Stimulated activated CD4-positive, alpha-beta T cell treated with anti-CD3 and anti-CD28 coated beads, Interleukin-12 subunit alpha, Interleukin-12 subunit beta, amount 100 ng/mL, for 48 hours (primary cell): ENCODE measurements around the gene MAPKAPK2.
"Not testable (repeated sequence)": the region's sequence is repeated elsewhere in the genome, so short reads cannot be mapped to it uniquely, and the experiment has no call there.

Experiments
- DNase-seq, 3 donors: peaks; one replicate each; pipeline ENCODE4 v3.0.0-alpha.2; 2020; ENCODE audit warnings: low read depth in 2 of 3, low spot score in 1 of 3

MAPKAPK2 gene

DNA sequence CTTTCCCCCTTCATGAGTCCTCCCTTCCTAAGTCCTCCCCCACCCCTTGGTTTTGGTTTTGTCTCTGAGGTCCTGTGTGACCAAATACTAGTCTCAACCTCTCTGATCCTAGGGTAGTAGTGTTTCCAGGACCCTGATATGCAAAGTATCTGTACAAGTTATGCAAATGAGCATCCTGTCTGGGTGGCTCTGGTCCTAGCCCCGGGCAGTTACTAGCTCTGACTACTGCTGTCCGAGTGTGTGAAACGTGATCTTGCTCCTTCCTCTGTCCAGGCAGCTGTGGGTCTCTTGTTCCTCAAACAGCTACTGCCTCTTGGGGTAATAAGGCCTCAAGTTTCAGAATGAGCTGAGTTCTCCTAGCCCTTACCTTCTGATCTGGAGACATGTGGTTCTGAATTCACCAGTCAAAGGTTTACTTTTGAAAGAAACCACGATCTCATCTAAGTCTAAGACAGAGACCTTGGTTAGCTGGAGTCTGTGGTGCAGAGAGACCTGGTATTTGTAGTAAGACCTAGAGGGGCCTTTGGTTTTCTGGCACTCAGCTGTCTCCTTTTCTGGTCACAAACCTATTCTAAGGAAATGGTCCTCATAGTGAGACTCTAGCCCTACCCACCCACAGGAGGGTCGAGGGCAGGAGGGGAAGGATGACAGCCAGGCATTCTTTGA lies 54.8 kb downstream of the MAPKAPK2 start:
- DNase-seq = no peak

DNA sequence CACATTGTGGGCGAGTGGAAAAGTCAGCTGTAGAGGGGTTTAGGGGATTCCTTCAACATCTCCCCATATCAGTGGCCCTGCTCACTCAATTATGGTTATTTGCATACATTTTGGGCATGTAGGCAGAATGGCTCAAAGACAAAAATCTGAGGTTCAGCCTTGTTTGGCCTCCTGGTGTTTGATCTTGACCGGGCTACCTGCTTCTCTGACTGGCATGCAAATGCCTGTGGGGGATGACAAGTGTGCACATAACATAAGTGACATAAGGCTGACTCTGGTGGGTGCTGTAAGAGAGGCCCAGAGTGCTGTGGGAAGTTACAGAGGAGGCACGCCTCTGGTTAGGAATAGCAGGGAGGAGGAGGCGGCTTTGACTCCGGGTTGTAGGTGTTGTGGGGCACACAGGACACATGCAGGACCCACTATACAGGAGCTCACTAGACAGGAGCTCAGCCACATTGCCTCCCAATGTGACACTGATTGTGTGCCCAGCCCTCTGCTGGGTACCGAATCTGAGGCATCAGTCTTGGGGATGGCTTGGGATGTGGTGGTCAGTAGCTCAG lies 56.5 kb downstream of the MAPKAPK2 start:
- no peak for DNase-seq

DNA sequence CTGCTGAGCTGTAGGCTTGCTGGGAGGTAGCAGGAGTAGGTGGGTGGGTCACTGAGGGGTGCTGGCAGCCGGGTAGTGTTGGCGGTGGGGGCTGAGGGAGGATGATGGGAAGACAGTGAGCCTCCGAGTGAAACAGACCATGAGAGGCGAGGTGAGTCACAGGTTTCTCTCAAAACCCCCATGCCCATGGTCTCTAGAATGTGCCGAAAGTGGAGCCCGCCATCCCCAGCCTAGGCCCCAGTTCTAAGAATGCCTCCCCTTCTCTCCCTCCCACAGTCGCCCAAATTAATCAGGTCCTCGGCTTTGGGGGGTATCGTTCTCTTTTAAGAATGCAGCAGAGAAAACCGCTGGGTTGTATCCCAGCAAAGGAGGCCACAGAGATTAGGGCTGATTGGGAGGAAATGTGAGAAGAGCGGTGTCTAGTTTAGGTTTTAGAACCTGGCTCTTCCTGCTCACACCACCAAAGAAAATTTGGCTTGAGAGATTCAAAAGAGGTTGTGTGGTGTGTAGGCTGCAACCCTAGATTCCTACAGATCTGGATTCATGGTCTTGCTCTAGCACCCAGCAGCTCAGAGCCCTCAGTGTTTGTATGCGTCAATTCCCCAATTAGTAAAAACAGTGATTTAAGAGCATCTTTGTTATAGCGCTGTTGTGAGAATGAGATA lies 58.1 kb downstream of the MAPKAPK2 start:
- no peak for DNase-seq

DNA sequence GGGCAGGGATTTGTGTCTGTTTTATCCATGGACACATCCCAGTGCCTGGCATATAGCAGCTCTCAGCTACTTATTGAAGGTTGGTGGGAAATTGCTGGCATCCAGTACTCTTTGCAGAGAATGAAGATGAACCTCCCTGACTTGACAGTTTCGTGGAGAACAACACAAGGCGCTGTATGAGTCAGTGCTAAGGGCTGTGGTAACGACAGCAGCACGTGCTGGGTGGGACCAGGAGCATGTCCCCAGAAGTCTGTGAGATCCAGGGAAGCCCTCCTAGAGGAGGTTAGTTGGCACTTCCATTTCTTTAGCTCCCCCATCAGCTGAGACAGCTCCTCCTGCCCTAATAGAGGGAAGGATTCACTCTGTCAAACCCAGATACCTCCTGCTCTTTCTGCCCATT lies 60.0 kb downstream of the MAPKAPK2 start:
- DNase-seq = no peak

DNA sequence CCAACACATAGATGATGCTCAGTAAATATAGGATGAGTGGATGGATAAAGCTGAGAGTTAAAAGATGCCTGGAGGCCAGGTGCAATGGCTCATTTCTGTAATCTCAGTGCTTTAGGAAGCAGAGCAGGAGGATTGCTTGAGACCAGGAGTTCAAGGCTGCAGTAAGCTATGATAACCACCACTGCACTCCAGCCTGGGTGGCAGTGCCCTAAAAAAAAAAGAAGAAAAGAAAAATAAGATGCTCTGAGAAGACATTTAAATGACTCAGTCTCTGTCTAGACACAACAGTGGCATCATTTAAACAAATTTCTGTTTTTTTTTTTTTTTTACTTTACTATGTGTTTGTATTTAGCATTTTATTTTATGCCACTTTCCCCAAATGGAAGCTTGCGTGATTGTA lies 60.6 kb downstream of the MAPKAPK2 start:
- DNase-seq = no peak

DNA sequence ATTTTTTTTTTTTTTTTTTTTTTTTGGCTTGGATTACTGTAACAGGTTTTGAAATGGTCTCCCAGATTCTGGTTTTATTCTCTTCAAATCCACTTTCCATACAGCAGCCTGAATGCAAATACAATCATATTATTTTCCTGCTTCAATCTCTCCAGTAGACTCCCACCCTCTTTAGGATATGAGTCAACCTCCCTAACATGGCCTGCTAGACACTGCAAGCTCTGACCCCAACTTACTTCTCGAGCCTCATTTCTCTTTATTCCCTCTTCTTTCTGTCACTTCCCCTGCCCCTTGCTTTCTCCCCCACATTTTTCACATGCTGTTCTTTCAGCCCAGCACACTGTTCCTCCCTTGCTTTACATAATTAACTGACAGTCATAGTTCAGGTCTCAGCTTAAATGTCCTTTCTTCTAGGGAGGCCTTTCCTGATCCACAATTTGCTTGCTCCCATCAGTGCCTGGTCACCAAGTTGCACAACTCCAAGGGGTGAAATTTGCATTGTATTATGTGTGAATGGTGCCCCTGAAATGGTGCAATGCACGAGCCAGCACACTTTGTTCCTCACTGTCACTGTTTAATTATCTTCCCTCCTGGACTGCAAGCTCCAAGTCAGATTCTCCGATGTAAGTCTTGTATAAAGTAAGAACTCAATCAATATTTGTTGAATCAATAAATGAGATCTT lies 63.8 kb downstream of the MAPKAPK2 start:
- DNase-seq = no peak

DNA sequence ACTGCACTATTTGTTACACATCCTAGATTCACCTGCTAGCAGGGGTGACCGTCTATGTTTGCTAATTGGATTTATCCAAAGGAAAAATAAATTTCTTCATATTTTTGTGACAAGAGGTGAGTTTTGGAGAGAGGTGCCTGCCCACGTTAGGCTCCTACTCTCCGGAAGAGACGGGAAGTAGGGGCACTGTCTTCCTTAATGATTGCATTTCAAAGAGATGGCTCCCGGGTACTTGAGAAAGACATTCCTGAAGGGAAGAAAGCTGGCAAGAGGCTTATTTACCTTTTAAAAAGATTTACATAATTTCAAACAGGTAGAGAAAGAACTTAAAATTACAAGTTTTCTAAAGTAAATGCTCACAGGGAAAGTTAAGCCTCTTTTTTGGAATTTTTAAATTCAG lies 67.2 kb downstream of the MAPKAPK2 start:
- DNase-seq = no peak

DNA sequence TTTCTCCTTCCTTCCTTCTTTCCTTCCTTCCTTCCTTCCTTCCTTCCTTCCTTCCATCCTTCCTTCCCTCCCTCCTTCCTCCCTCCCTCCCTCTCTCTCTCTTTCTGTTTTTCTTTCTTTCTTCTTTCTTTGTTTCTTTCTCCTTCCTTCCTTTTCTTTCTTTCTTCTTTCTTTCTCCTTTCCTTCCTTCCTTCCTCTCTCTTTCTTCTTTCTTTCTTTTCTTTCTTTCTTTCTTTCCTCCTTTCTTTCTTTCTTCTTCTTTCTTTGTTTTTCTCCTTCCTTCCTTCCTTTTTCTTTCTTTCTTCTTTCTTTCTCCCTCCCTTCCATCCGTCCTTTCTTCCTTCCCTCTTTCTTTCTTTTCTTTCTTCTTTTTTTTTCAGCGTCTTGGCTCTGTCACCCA lies 67.8 kb downstream of the MAPKAPK2 start:
- no peak for DNase-seq

DNA sequence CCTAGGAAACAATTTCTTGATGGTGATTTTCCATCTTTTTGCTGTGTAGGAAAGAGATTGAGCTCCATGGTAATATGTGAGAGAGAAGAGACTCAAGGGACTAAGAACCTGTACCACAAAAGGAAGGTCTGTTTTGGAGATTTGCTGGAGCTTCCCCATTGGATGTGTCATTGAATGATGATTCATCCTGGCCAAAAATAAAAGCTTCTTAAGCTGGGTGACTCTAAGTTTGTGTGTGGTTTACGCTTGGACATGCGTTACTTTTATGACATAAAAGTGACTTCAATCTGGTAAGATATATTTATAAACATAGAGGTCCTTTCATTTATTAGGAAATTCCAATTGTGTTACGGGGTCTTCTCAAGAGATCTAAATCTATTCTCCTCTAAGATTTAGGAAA lies 68.4 kb downstream of the MAPKAPK2 start:
- DNase-seq = no peak

DNA sequence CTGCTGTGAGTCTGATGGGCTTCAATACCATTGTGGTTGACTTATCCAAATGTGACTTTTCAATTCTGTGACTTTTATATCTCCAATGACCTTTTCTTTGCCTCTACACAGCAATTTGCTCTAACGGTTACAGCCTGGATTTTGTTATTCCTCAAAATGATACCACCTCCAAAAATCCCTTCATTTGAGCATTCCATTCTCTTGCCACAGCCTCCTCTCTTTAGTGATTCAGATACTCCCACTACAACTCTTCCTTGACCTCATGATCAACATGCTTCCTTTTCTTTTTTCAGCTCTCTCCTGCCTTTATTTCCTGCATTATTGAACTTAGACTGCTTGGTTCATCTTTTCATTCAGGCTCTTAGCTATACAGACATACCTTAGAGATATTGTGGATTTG lies 69.3 kb downstream of the MAPKAPK2 start:
- DNase-seq = no peak

DNA sequence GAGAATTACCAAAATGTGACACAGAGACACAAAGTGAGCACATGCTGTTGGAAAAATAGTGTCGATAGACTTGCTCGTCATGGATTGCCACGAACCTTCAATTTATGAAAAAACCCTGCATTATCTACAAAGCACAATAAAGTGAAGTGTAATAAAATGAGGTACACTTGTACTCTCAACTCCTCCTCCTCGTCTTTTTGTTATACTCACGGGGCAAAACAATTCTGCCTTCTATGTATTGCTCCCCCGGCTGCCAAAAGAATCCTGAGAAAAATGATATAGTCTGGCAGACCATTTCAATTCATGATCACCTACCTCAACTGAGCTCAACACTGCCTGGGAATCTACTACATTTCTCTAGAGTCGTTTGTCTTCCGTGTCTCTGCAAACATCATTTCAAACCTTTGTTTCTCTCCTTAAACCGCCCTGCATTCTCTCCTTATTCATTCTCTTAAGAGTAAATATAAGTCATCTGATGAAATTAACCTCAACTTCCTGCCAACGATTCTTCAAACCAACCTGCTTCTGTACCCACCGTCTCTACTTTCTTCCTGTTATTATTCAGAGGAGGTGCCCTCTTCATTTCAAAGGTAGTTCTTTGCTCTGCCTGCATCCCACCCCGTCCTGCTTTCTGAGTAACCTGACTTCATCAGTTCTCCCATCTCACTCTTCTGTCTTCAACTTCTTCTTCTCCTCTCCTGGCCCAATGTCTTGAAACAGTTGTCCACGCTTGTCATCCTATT lies 73.0 kb downstream of the MAPKAPK2 start:
- no peak for DNase-seq

DNA sequence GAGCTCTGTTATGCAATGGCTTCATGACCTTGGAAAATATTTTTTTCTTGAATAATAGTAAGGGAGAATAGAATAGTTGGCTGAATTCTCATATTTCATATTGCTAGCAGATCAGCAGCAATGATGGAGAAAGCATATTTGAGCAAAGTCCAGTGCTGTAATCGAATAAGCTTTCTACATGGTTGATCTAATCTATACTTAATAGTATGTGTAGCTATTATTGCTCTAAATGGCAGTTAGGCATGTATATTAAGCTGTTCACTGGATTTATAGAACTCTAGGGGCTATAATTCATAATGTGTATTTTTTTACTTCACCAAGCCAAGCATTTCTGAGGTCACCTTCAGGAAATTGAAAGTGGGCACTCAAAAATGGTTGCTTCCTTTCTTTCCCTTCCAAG lies 75.9 kb downstream of the MAPKAPK2 start:
- DNase-seq = no peak

DNA sequence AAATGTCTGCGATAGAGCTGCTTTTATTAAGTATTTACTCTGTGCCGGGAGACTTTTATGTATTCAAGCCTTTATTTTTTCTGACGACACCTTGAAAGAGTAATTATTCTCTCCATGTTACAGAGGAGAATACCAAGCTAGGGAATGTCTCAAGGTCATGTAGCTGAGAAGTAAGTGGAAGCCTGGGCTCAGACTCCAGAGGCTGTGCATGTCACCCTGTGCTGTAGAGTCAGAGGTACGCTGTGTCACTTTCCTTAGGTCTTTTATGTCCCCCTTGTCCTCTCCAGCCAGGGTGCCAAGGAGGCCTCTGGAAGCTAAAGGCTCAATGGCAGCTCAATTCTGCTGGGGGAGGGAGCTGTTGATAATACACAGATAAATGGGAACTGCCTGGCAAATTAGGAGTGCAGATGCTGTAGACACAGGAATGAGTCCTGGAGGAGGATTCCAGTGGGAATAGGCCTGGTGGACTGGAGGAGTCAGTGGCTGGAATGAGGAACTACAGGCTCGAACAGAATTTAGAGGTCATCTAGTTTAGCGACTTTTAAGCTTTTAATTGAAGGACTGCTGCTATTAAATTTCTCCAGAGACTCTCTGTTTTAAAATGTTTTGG lies 76.6 kb downstream of the MAPKAPK2 start:
- no peak for DNase-seq

DNA sequence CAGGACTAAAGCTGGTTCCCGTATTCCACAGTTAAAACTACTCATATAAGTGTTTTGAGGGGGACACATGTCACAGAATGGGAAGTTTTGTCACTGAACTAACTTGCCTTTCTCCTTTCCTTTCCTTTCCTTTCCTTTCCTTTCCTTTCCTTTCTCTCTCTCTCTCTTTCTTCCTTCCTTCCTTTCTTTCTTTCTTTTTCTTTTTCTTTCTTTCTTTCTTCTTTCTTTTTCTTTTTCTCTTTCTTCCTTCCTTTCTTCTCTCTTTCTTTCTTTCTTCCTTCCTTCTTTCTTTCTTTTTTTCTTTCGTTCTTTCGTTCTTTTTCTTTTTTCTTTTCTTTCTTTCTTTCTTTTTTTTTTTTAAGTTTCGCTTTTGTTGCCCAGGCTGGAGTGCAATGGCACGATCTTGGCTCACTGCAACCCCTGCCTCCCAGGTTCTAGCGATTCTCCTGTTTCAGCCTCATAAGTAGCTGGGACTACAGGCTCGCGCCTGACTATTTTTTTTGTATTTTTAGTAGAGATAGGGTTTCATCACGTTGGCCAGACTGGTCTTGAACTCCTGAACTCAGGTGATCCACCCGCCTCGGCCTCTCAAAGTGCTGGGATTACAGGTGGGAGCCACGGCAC lies 78.1 kb downstream of the MAPKAPK2 start:
- not testable (repeated sequence) for DNase-seq

DNA sequence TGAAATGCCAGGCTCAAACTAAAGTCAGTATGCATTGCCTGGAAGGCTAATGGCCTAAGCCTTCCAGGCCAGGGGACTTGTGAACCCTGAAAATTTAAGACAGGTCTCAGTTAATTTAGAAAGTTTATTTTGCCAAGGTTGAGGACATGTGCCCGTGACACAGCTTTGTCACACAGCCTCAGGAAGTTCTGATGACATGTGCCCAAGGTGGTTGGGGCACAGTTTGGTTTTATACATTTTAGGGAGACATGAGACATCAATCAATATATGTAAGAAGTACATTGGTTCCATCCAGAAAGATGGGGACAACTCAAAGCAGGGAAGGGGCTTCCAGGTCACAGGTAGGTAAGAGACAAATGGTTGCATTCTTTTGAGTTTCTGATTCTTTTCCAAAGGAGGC lies 81.1 kb downstream of the MAPKAPK2 start:
- DNase-seq = not testable (repeated sequence)

DNA sequence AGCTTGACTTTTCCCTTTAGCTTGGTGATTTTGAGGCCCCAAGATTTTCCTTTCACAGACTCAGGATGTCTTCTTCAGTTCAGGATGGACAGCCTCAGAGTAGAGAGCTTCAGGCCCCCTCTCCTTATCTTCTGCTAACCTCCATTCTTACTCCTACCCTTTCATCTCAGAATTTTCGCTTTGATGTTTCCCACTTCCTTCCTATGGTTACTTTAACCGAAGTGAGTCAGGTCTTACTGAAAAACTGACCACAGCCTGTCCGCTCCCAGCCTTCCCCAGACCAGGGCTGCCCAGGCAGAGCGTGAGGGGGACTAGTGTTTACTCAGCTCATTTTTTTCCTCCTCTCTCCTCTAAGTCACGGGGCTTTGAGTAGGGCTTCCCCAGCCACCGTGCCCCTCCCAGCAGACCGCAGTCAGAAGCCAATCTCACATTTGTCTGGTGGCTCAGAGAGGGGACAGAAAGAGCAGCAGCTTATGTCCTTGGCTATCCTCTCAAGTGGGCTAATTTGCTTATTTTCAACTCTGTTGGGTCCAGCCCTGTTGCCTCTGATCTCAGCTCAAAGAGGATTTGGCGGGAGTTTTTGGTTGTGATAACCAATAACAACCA lies 81.6 kb downstream of the MAPKAPK2 start:
- DNase-seq = peak; percentile 34 to 45 (median 43)

DNA sequence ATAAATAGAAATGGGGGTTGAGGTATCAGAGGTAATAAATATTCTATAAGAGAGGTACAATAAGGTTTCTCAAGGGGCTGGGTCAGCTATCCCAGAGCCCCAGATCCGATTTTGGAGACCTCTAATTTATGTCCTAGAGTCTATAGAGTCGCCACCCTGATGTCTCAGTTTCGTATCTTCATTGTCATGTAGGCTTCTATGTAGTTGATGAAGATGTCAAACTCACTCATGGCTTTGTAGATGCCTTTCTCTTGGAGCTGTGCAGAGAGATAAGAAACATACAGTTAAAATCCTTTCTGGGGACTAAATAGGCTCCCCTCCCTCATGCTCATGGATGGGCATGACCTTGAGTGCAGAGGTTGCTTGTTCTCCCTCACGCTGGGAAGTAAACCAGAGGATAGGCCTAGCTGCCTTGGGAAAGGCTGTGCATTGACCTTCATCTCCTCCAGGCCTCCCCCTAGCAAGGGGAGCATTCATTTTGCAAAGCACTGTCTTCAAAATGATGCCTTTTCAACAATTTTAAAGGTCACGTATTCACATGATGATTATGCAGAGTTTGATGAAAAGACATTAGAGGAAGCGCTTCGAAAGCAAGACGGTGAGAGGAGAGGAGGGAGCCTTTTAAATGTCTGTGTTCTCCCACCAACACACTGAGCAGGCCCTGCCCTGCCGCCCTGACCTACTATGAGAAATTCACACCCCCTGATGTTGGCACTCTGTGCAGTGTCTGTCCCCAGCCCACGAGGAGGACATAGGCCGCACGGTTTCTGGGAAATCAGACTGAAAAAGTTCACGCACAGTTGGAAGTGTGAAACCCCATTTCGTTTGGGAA lies 84.0 kb downstream of the MAPKAPK2 start:
- DNase-seq = no peak

DNA sequence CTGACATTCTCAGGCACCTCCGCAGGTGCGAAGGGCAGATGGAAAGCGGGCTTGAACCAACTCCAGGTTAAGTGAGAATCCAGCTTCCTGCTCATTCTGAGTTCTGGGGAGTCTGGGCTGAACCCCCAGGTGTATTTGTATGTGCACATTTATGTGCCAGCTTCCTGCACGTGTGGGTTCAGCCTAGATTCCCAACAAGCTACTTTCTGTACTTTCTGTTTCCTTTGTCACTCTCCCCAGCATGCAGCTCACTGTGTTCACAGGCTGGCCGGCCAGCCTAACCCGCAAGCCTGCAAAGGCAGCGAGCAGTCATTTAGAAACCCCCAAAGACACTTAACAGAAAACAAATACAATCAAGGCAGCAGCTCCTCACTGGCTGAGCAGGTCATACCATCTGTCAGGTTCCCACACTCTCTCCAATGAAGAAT lies 84.6 kb downstream of the MAPKAPK2 start:
- DNase-seq = peak; percentile 52 to 63 (median 62)
